GM04503 (cell line): ENCODE data around the gene SYF2.
A peak's percentile ranks its signal among the peaks of the same experiment; 100 is the strongest.
"Not testable (repeated sequence)": the region's sequence is repeated elsewhere in the genome, so short reads cannot be mapped to it uniquely, and the experiment has no call there.

Experiments used
- DNase-seq: peaks from one replicate; pipeline ENCODE4 v3.0.0-alpha.2; 2012; ENCODE audit warnings: low read depth

Gene SYF2

DNA sequence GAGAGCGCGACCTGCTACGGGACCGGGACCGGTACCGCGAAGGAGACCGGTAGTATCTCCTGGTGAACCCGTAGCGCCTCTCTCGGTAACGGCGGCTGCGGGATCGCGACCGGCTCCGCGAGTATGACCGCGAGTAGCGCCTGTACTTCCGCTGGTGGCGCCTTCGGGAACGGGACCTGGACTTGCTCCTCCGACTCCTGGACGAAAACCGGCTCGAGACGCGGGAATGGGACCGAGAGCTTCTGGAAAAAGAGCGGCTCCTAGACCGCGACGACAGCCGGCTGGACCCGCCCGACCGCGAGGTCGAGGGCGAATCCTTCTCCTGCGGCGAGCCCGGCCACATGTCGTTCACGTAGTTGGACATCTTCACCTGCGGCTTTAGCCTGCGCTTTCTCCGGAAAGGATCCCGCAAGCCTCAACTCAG, 14.3 kb upstream of the SYF2 start:
- DNase-seq = no peak

DNA sequence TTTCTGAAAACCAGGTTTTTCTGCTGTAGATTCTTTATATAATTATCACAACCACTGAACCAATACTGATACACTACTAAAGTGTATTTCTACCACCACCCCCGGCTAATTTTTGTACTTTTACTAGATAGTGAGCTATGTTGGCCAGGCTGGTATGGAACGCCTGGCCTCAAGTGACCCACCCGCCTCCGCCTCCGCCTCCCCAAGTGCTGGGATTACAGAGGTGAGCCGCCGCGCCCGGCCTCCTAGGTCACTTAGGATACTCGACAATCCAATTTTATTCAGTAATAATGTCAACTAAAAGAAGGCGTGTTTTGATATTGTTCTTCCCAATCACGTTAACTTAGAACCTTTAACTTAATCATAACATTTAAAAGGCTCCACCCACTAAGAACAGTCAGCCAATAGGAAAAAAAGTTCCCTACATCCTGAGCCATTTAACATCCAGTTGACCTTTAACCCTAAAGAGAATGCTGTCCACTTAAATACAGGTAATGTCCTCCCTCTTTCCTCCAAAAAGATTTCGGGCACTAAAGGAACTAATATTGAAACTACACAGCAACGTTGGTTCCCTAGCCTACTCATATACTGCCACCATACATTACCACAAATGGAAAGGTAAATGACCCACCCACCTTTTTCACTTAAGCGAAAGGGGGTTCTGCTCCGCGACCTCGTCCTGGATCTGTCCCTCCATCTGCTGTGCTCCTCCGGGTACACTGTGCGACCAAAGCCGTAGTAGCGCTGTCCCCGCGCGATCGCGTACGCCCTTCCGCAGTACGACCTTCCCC, 13.7 kb upstream of the SYF2 start:
- DNase-seq = no peak

DNA sequence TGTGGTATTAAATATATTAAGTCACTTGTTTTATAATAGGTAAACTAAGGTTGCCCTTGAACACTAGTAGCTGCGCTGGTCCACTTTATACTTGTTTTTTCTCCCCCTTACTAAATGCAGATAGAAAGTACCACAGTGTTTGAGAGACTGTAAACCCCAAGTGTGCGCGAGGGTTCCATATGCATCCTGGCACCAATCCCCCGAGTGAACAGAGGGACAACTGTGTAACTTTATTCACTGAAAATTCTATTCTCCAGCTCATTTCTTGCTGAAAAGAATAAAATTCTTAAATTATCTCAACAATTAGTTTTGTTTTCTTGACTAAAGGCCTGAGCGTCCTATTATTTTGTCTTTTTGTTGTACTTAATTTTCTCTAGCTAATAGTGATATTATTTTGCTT, 13.1 kb upstream of the SYF2 start:
- DNase-seq = no peak

DNA sequence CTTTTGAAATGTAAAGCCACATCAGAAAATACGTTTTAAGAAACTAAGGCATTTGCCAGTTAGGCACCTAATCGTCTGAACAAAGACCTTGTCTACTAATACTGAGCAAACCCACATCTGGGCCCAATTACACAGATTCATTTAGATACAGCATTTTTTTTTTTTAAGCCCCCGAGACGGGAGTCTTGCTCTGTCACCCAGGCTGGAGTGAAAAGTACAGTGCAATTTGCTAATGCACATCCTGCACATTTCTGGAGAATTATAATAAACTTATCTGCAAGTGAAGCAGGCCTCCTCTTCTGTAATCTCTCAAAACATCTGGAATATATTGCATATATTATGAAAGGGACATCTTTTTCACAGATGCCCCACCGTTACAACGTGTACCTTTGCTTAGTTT, 11.6 kb upstream of the SYF2 start:
- DNase-seq = no peak

DNA sequence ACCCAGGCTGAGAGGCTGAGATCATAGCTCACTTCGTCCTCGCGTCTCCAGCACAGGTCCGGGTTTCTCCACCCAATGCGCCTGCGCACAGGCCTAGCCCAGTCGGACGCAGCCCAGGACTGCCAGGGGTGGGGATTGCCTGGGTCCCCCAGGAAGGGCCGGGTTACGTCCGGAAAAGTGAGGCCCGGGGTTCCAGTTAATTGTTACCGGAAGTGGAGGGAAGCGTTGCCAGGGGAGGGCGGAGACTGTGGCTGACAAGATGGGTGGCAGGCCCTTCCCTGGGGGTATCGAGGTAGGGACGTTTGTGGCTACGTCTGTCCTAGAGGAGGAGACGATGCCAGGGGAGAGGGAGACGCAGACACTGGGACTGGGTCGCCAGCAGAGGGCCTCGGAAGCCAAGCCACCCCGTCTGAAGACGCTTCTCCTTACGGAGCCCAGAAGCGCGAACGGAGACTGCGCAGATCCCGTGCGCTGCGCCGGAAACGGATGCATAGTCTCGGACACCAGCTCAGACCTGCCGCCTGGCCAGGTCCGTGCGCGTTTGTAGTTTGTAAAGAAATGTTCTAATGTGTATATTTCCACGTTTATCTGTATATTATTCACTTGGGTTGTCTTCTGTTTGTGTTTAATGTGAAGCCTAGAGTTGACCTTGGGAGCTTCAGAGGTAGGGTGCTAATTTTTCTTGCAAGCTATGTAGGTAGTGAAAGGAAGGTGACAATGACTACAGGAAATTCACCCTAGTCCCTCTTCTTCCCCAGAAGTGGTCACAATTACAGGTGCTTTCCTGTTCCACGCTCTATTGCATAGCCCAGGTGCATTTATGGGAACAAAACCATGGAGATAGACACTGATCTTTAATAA, 7.6 kb upstream of the SYF2 start:
- DNase-seq = peak; percentile 57

DNA sequence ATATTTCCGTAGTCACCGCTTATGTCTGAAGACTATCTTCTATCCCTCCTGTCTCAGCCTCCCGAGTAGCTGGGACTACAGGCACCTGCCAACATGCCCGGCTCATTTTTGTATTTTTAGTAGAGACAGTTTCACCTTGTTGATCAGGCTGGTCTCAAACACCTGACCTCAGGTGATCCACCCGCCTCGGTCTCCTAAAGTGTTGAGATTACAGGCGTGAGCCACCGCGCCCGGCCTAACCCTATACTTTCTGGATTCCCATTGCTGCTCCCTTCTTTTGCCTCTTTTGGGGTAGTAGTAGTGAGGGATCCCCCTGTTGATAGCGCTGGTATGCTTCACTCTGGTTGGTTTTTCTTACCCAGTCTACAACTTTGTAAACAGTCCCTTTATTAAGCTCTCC, 5.7 kb upstream of the SYF2 start:
- no peak for DNase-seq

DNA sequence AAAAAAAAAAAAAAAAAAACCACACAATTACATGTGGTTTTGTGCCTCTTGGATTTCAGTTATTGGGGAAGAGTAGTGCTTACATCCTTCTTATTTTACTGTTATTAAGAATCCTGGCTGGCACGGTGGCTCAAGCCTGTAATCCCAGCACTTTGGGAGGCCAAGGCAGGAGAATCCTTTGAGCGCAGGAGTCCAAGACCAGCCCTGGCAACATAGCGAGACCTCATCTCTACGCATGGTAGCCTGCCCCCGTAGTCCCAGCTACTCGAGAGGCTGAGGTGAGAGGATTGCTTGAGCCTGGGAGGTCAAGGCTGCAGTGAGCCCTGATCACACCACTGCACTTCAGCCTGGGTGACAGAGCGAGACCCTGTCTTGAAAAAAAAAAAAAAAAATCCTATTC, 4.0 kb upstream of the SYF2 start:
- DNase-seq = not testable (repeated sequence)

DNA sequence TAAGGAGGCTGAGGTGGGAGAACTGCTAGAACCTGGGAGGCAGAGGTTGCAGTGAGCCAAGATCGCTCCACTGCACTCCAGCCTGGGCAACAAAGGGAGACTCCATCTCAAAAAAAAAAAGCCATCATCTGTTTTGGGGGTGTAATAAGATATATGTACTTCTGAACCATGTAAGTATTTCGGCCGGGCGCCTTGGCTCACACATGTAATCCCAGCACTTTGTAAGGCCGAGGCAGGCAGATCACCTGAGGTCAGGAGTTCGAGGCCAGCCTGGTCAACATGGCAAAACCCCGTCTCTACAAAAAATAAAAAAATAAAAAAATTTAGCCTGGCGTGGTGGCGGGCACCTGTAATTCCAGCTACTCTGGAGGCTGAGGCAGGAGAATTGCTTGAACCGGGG, 3.1 kb upstream of the SYF2 start:
- DNase-seq = not testable (repeated sequence)

DNA sequence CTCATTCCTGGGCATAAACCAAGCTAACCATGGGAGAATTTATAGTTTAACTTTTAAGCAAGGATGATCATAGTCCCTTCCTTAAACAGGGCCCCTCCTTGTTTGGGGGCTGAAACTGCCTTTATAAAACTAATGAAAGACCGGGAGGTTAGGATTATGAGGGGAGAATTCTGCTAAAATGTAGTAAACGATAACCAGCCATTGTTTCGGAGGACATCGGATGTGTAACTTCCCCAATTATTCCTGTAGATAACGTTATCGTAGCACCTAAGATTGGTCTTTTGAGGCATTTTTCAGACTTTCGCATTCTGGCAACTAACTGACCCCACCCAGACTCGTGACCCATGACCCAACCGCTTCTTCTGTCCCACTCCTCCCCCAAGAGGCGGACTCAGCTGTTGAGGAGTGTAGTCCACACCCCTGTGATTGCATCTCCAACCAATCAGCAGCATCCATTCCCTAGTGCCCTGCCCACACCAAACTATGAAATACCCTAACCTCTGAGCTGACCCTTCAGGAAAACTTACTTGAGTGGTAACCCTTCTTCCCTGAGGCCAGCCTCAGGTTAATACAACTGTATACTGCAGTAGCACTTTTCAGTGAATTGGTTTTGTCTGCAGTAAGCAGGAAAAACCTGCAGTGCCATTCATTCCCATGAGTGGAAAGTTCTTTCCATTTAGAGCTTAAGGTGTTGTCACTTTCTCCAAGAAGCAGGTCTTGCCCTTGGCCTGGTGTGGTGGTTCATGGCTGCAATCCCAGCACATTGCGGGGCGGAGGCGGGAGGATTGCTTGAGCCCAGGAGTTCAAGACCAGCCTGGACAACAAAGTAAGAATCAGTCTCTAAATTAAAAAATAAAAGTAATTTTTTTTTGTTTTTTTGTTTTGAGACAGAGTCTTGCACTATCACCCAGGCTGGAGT, 823 bp upstream of the SYF2 start:
- peak; percentile 69 for DNase-seq

DNA sequence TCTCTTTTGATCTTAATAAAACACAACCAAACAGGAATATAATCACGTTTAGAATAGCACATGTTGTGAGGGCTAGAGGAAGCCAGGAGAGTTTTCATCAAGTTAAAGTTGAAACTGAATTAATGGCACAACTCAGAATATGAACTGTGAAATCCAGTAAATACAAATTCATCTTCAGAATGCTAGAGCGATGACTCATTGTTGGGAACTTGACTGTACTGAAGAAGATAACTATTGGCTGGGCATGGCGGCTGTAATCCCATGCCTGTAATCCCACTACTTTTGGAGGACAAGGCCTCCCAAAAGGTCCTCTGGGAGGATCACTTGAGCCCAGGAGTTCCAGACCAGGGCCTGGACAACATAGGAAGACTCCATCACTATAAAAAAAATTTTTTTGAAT, 8.8 kb downstream of the SYF2 start:
- DNase-seq = no peak

DNA sequence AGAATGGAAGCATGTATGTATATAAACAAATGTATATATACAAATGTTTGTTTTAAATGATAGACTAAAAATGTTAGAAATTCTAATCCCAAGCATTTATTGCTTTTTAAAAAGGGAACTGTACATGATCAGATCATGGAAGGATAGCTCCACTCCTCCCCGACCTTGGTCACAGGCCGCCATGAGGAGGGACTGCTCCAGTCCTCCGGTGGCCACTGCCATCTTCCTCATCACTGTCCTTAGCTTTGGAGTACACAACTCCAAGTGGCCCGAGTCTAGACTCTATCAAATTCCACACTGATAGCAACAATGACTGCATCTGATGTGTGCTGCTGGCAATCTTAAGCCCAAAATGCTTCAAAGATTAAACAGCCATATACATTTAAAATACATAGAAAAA, 9.7 kb downstream of the SYF2 start:
- DNase-seq = no peak

DNA sequence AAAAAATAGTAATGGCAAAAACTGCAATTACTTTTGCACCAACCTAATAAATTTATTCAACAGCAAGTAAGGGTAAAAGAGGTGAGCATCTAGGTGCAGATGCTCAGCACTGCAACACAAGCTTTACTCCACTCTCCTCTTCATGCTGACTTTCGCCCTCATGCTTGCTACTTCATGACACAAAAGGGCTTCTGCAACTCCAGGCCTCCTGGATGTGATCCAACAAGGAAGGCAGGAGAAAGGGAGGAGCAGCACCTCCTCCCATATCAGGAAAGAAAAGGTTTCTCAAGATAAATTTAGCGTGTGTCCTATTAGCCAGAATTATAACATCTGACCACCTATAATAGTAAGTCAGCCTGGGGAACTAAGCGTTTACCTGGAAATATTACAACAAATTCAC, 11.6 kb downstream of the SYF2 start:
- no peak for DNase-seq

DNA sequence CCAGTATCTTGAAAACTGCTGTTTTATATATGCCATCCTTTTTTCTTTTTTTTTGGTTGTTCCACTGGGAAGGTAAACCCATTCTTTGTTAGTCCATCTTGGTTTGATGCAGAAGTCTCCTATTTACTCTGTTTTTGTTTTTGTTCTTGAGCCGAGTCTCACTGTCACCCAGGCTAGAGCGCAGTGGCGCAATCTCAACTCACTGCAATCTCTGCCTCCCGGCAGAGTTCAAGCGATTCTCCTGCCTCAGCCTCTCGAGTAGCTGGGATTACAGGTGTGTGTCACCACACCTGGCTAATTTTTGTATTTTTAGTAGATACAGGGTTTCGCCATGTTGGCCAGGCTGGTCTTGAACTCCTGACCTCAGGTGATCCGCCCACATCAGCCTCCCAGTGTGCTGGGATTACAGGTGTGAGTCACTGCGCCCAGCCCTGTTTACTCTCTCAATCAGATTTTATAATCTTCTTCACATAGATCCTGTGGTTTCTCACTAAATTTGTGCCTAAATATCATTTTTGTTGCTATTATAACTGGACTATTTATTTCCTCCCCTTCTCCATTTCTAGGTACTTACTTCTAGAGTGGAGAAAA, 12.5 kb downstream of the SYF2 start:
- no peak for DNase-seq

DNA sequence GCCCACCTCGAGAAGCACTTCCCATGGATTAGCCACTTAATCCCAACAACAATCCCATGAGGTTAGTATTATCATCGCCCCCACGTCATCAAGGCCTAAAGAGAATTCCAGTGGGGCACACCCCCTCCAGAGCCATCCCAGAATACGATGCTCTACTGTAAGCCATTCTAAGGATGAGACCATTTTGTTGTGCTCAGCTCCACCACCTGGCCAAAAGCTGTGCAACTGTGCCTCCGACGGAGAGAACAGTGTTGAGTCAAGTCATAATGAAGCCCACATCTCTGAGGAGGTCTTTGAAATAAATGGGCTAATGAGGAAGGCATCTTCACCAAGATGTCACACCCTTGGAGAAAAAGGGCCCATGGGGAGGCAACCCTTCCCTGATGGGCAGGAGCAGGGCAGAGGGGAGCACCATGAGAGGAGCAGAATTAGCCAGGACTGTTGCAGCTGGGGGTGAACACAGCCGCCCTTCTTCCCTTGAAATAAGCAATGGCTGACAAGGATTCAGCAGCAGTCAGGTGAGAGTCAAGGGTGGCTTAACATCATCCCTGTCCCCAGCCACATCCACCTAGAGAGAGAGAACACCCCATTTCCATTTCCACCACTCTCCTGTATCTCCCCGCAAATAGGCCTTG, 14.6 kb downstream of the SYF2 start:
- no peak for DNase-seq

DNA sequence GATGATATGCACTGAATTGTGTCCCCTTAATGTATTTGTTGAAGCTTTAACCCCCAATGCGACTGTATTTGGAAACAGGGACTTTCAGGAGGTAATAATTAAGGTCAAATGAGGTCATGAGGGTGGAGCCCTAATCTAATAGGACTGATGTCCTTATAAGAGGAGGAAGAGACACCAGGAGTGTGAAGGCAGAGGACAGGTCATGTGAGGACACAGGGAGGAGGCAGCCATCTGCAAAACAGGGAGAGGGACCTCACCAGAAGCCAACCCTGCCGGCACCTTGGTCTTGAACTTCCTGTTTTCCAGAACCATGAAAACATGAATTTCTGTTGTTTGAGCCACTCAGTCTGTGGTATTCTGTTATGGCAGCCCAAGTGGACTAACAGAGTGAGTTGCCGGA, 15.3 kb downstream of the SYF2 start:
- no peak for DNase-seq

DNA sequence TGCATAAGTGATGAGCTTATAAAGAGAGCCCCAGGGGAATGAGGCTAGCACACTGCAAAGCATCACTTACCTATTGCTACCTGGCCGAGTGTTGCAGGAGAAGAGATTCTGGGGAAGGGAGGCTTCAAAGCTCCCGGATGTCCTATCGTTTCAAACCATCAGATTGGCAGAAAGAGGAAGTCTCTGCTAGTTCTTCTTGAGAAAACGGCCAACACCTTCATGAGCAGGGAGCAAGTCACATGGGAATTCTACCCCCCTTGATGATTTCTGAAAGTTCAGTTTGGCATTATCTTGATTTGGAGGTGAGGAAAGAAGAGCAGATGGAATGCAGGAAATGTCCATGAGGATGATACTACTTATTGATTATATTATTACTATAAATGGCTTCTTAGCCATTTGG, 16.2 kb downstream of the SYF2 start:
- DNase-seq = no peak

DNA sequence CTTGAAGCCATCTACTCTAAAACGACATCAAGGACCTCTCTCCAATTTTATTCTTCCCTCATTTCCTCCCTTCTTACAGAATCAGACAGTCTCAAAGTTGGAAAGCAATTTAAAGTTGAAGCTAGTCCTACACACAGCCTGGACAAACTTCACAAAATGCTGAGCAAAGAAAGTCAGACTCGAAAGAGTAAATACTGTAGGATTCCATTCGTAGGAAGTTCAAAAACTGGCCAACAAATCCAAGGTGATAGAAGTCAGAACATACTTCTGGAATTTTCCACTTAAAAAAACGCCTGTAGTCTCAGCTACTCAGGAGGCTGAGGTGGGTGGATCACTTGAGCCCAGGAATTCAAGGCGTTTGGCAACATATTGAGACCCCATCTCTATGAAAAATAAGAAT, 19.6 kb downstream of the SYF2 start:
- DNase-seq = no peak

DNA sequence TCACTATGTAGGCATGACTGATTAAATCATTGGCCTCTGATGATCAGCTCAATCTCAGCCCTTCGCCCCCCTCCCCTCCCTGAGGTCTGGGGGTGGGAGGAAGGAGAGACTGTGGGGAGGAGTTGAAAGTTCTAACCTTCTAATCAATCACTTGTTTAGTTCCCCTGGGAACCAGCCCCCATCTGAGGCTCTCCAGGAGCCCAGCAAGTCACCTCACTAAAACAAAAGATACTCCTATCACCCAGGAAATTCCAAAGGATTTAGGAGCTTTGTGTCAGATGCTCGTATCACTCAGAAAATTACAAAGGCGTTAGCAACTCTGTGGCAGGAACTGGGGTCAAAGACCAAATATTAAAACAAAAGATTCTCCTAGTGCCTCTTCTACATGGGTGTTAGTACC, 21.6 kb downstream of the SYF2 start:
- DNase-seq = no peak

DNA sequence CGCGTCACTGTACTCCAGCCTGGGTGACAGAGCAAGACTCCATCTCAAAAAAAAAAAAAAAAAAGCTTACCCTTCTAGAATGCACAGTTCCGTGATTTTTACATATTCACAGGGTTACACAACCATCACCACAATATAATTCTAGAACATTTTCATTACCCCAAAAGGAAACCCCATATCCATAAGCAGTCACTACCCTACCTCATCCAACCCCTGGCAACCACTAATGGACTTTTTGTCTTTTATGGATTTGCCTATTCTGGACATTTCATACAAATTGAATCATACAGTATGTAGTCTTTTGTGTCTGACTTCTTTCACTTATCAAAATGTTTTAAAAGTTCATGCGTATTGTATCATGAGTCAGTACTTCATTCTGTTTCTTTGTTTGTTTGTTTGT, 22.8 kb downstream of the SYF2 start:
- DNase-seq = no peak

DNA sequence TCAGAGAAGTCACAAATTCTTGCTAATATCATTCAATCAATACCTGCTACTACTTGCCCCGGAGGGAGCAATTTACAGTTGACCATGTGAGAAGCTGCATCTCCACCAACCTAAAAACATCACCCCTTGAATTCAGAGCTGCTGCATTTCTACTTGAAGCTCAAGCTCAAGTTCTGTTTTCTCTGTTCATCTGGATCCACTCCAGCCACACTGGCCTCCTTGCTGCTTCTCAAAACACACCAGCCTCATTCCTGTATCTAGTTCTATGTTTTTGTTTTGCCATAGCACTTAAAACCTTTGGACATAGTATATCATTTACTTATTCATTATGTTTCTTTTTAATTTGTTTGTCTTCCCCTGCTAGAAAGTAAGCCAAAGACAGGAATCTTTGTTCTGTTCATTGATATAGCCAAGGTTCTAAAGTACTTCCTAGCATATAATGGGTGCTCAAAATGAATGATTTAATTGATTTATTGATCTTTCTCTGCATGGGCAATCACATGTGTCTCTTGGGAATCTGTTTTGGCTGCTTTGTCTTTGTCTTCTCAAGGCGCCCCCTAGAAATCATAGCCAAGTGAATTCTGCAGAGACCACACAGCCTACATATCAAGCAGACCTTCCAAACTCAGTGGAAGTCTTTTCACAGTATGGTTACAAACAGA, 23.6 kb downstream of the SYF2 start:
- DNase-seq = no peak

DNA sequence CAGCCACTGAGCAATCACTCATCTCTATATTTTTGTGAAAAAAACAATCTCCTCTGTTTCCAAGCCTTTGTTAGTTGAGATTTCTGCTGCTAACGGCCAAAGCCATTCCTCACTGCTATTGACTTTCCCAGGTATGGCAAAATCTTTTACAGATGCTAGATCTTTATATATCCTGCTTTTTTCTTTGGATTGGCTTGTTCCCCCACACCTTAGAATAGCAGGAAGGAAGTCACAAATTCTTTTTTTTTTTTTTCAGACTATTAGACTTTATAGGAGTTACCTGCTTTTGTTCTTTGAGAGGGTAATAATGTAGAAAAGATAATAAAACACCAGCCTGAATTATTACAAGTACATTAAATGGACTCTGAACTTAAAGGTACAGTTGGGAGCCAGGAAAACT, 24.2 kb downstream of the SYF2 start:
- no peak for DNase-seq
